ENCODE results near the gene AFF2.

AFF2 gene

DNA sequence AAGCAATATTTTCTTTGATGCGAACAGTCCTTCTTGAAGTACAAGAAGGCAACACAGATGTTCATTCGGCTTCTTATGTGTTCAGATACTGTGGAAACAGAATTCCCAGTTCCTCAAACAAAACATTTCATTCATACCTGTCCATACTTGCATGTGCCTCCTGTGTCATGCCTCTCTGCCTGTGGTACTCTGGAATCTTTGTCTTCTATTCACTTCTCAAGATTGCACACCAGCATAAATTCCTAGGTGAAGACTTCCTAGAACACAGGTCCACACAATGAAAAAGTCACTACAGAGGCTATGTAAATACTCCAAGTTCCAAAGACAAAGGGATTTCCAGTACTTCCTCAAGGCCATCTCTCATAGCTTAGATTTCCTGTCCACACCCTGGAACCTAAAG lies 367.2 kb downstream of the AFF2 start:
- H3K27ac ChIP-seq (ENCODE audit: insufficient read depth in 1 of 2, low read depth in 1 of 2, low read length in 2 of 2, poor library complexity in 1 of 2, severe bottlenecking in 2 of 2) = no peak overlapping the region
- 40% methylated on average over 1 of the region's 2 CpGs for WGBS (ENCODE audit: insufficient coverage)
- H3K9me3 ChIP-seq (ENCODE audit: control extremely low read depth in 1 of 5, control insufficient read depth in 4 of 5, insufficient read depth in 2 of 5, low read depth in 1 of 5, low read length in 4 of 5) = no peaks in the 10 kb centered on the region
- no peaks in the 10 kb centered on the region for H3K36me3 ChIP-seq (ENCODE audit: control insufficient read depth in 4 of 4, insufficient read depth in 4 of 4, low read length in 3 of 4)
- no peak for DNase-seq
- H3K27me3 ChIP-seq (replicated peaks in 2 of 5; ENCODE audit: control insufficient read depth in 4 of 5, insufficient read depth in 5 of 5, low read length in 4 of 5) = peaks cover 0 to 3% (median 0%) of the 10 kb centered on the region in 5 experiments
- no peaks in the 10 kb centered on the region for H3K4me1 ChIP-seq (ENCODE audit: control extremely low read depth in 1 of 4, control insufficient read depth in 4 of 4, insufficient read depth in 4 of 4, low read length in 3 of 4)
- CTCF ChIA-PET = no interaction called here
- H3K4me3 ChIP-seq (ENCODE audit: control insufficient read depth in 1 of 7, extremely low read depth in 1 of 7, insufficient read depth in 4 of 7, low read depth in 2 of 7, low read length in 6 of 7) = no peak overlapping the region
- POLR2A ChIA-PET = no interaction called here

GRCh38 chrX:148871422-148872160 lies 371.2 kb downstream of the AFF2 start:
- Histone ChIP-seq H3K36me3 (ENCODE audit: control insufficient read depth in 4 of 4, insufficient read depth in 4 of 4, low read length in 3 of 4) (no peaks in the 10 kb centered on the region), H3K27ac (ENCODE audit: insufficient read depth in 1 of 2, low read depth in 1 of 2, low read length in 2 of 2, poor library complexity in 1 of 2, severe bottlenecking in 2 of 2) (no peak overlapping the region), H3K4me3 (ENCODE audit: control insufficient read depth in 1 of 7, extremely low read depth in 1 of 7, insufficient read depth in 4 of 7, low read depth in 2 of 7, low read length in 6 of 7) (no peak overlapping the region), H3K4me1 (ENCODE audit: control extremely low read depth in 1 of 4, control insufficient read depth in 4 of 4, insufficient read depth in 4 of 4, low read length in 3 of 4) (no peaks in the 10 kb centered on the region), H3K27me3 (replicated peaks in 2 of 5; ENCODE audit: control insufficient read depth in 4 of 5, insufficient read depth in 5 of 5, low read length in 4 of 5) (peaks cover 0 to 3% (median 0%) of the 10 kb centered on the region in 5 experiments), H3K9me3 (ENCODE audit: control extremely low read depth in 1 of 5, control insufficient read depth in 4 of 5, insufficient read depth in 2 of 5, low read depth in 1 of 5, low read length in 4 of 5) (no peaks in the 10 kb centered on the region)
- POLR2A ChIA-PET = no interaction called here
- peak in 2 of 3 donors; percentile 48 to 51 for DNase-seq
- CTCF ChIA-PET = no interaction called here
- 58% methylated on average over 3 of the region's 7 CpGs for WGBS (ENCODE audit: insufficient coverage)

GRCh38 chrX:148872161-148872535 lies 371.7 kb downstream of the AFF2 start:
- Histone ChIP-seq H3K36me3 (ENCODE audit: control insufficient read depth in 4 of 4, insufficient read depth in 4 of 4, low read length in 3 of 4) (no peaks in the 10 kb centered on the region), H3K4me1 (ENCODE audit: control extremely low read depth in 1 of 4, control insufficient read depth in 4 of 4, insufficient read depth in 4 of 4, low read length in 3 of 4) (no peaks in the 10 kb centered on the region), H3K27ac (ENCODE audit: insufficient read depth in 1 of 2, low read depth in 1 of 2, low read length in 2 of 2, poor library complexity in 1 of 2, severe bottlenecking in 2 of 2) (no peak overlapping the region), H3K4me3 (ENCODE audit: control insufficient read depth in 1 of 7, extremely low read depth in 1 of 7, insufficient read depth in 4 of 7, low read depth in 2 of 7, low read length in 6 of 7) (no peak overlapping the region), H3K9me3 (ENCODE audit: control extremely low read depth in 1 of 5, control insufficient read depth in 4 of 5, insufficient read depth in 2 of 5, low read depth in 1 of 5, low read length in 4 of 5) (no peaks in the 10 kb centered on the region), H3K27me3 (replicated peaks in 2 of 5; ENCODE audit: control insufficient read depth in 4 of 5, insufficient read depth in 5 of 5, low read length in 4 of 5) (peaks cover 0 to 2% (median 0%) of the 10 kb centered on the region in 5 experiments)
- WGBS (ENCODE audit: insufficient coverage) = no CpG with 5 or more reads among the region's 1 CpG
- no peak for DNase-seq
- CTCF ChIA-PET = no interaction called here
- POLR2A ChIA-PET = no interaction called here

- H3K27me3 ChIP-seq (replicated peaks in 2 of 5; ENCODE audit: control insufficient read depth in 4 of 5, insufficient read depth in 5 of 5, low read length in 4 of 5) = peaks cover 0 to 2% (median 0%) of the 10 kb centered on the region in 5 experiments
- H3K27ac ChIP-seq (ENCODE audit: insufficient read depth in 1 of 2, low read depth in 1 of 2, low read length in 2 of 2, poor library complexity in 1 of 2, severe bottlenecking in 2 of 2) = no peak overlapping the region
- no peaks in the 10 kb centered on the region for H3K36me3 ChIP-seq (ENCODE audit: control insufficient read depth in 4 of 4, insufficient read depth in 4 of 4, low read length in 3 of 4)
- no peaks in the 10 kb centered on the region for H3K4me1 ChIP-seq (ENCODE audit: control extremely low read depth in 1 of 4, control insufficient read depth in 4 of 4, insufficient read depth in 4 of 4, low read length in 3 of 4)
- no peak overlapping the region for H3K4me3 ChIP-seq (ENCODE audit: control insufficient read depth in 1 of 7, extremely low read depth in 1 of 7, insufficient read depth in 4 of 7, low read depth in 2 of 7, low read length in 6 of 7)
- CTCF ChIA-PET = no interaction called here
- no peaks in the 10 kb centered on the region for H3K9me3 ChIP-seq (ENCODE audit: control extremely low read depth in 1 of 5, control insufficient read depth in 4 of 5, insufficient read depth in 2 of 5, low read depth in 1 of 5, low read length in 4 of 5)
- no peak for DNase-seq
- POLR2A ChIA-PET = no interaction called here
- WGBS (ENCODE audit: insufficient coverage) = 90% methylated on average over 1 of the region's 4 CpGs
These were observed 372.5 kb downstream of the AFF2 start for GRCh38 chrX:148872881-148873280.

GRCh38 chrX:148874636-148875246 lies 374.3 kb downstream of the AFF2 start:
- Histone ChIP-seq H3K9me3 (ENCODE audit: control extremely low read depth in 1 of 5, control insufficient read depth in 4 of 5, insufficient read depth in 2 of 5, low read depth in 1 of 5, low read length in 4 of 5) (no peaks in the 10 kb centered on the region), H3K27ac (ENCODE audit: insufficient read depth in 1 of 2, low read depth in 1 of 2, low read length in 2 of 2, poor library complexity in 1 of 2, severe bottlenecking in 2 of 2) (no peak overlapping the region), H3K27me3 (replicated peaks in 2 of 5; ENCODE audit: control insufficient read depth in 4 of 5, insufficient read depth in 5 of 5, low read length in 4 of 5) (peaks cover 0 to 2% (median 0%) of the 10 kb centered on the region in 5 experiments), H3K4me1 (ENCODE audit: control extremely low read depth in 1 of 4, control insufficient read depth in 4 of 4, insufficient read depth in 4 of 4, low read length in 3 of 4) (no peaks in the 10 kb centered on the region), H3K36me3 (ENCODE audit: control insufficient read depth in 4 of 4, insufficient read depth in 4 of 4, low read length in 3 of 4) (no peaks in the 10 kb centered on the region), H3K4me3 (ENCODE audit: control insufficient read depth in 1 of 7, extremely low read depth in 1 of 7, insufficient read depth in 4 of 7, low read depth in 2 of 7, low read length in 6 of 7) (no peak overlapping the region)
- DNase-seq = no peak
- CTCF ChIA-PET = no interaction called here
- POLR2A ChIA-PET = no interaction called here
- 88% methylated on average over 1 of the region's 3 CpGs for WGBS (ENCODE audit: insufficient coverage)

- H3K27ac ChIP-seq (ENCODE audit: insufficient read depth in 1 of 2, low read depth in 1 of 2, low read length in 2 of 2, poor library complexity in 1 of 2, severe bottlenecking in 2 of 2) = no peak overlapping the region
- no peak for DNase-seq
- H3K27me3 ChIP-seq (replicated peaks in 2 of 5; ENCODE audit: control insufficient read depth in 4 of 5, insufficient read depth in 5 of 5, low read length in 4 of 5) = peaks cover 0 to 2% (median 0%) of the 10 kb centered on the region in 5 experiments
- H3K36me3 ChIP-seq (ENCODE audit: control insufficient read depth in 4 of 4, insufficient read depth in 4 of 4, low read length in 3 of 4) = no peaks in the 10 kb centered on the region
- H3K9me3 ChIP-seq (ENCODE audit: control extremely low read depth in 1 of 5, control insufficient read depth in 4 of 5, insufficient read depth in 2 of 5, low read depth in 1 of 5, low read length in 4 of 5) = no peaks in the 10 kb centered on the region
- CTCF ChIA-PET = no interaction called here
- no peaks in the 10 kb centered on the region for H3K4me1 ChIP-seq (ENCODE audit: control extremely low read depth in 1 of 4, control insufficient read depth in 4 of 4, insufficient read depth in 4 of 4, low read length in 3 of 4)
- 87% methylated on average over 4 of the region's 5 CpGs for WGBS (ENCODE audit: insufficient coverage)
- no peak overlapping the region for H3K4me3 ChIP-seq (ENCODE audit: control insufficient read depth in 1 of 7, extremely low read depth in 1 of 7, insufficient read depth in 4 of 7, low read depth in 2 of 7, low read length in 6 of 7)
- POLR2A ChIA-PET = no interaction called here
These were observed 378.0 kb downstream of the AFF2 start for GRCh38 chrX:148878371-148878770.

DNA sequence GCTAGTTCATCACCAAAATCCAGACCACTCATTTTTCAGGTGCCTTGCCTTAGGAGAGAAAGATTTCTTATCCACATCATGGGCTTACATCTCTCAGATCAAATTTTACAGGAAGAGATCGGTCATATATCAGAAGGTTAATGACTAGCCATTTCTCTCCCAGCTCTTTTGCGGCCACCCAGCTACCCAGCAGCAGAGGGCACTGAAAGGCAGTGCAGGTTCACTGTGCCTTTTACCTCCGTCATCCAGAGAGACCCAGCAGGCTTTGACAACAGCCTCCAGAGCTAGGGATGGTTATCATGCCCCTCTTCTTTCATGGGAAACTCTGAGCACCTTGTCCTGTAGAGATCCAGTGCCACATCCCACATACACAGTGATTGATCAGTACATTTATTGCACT lies 384.8 kb downstream of the AFF2 start:
- H3K9me3 ChIP-seq (ENCODE audit: control extremely low read depth in 1 of 5, control insufficient read depth in 4 of 5, insufficient read depth in 2 of 5, low read depth in 1 of 5, low read length in 4 of 5) = no peaks in the 10 kb centered on the region
- no peak overlapping the region for H3K4me3 ChIP-seq (ENCODE audit: control insufficient read depth in 1 of 7, extremely low read depth in 1 of 7, insufficient read depth in 4 of 7, low read depth in 2 of 7, low read length in 6 of 7)
- H3K4me1 ChIP-seq (ENCODE audit: control extremely low read depth in 1 of 4, control insufficient read depth in 4 of 4, insufficient read depth in 4 of 4, low read length in 3 of 4) = no peaks in the 10 kb centered on the region
- peak in 2 of 3 donors; percentile 20 to 28 for DNase-seq
- CTCF ChIA-PET = interaction anchor here (0.7 to 2.0 kb wide), 3 partner anchors 120 to 586 kb away, joined by 3 to 7 read pairs (median 3); no protein-coding TSS in a partner anchor
- peaks cover 0 to 3% (median 0%) of the 10 kb centered on the region in 4 experiments for H3K36me3 ChIP-seq (ENCODE audit: control insufficient read depth in 4 of 4, insufficient read depth in 4 of 4, low read length in 3 of 4)
- 40% methylated on average over 3 of the region's 3 CpGs for WGBS (ENCODE audit: insufficient coverage)
- no peak overlapping the region for H3K27ac ChIP-seq (ENCODE audit: insufficient read depth in 1 of 2, low read depth in 1 of 2, low read length in 2 of 2, poor library complexity in 1 of 2, severe bottlenecking in 2 of 2)
- no peaks in the 10 kb centered on the region for H3K27me3 ChIP-seq (replicated peaks in 2 of 5; ENCODE audit: control insufficient read depth in 4 of 5, insufficient read depth in 5 of 5, low read length in 4 of 5)
- POLR2A ChIA-PET = no interaction called here
